ENCODE measurements around the gene SPPL2B.

Gene SPPL2B

DNA sequence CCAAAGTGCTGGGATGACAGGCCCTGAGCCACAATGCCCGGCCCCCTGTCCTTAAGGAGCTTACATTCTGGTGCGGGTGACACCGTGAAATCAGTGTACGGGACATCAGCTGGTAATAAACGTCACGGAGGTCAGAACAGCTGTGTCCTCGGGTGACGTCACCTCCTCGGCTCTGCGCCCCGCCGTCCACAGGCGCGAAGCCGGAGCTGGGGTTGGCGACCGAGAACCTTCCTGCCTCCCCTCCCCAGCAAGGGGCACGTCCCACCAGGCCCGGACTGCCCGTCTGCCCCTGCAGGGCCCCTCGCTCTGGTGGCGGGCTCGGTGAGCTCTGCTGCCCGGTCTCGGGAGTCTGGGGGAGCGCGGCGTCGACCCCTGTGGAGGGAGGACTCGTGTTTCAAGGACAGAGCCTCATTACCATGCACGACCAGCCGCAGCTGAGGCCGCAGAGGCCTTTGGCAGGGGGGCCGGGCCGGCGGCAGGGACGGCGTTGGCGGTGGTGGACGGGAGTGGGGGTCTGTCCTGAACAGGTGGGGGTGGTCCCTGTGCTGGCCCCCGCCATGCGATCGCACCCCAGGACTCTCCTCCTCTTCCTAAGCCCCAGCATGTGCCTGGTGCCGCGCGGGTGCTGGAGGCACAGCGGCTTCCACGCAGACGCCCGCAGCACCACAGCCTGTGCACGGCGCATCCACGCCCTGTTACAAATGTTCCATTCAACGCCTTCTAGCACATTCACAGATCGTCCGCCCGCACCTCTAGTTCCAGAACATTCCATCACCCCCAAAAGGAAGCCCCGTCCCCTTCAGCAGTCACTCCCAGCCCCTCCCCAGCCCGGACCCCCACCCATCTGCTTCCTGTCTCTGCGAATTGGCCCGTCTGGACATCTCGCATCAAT lies 25.9 kb upstream of the SPPL2B start:
- no peak for DNase-seq

DNA sequence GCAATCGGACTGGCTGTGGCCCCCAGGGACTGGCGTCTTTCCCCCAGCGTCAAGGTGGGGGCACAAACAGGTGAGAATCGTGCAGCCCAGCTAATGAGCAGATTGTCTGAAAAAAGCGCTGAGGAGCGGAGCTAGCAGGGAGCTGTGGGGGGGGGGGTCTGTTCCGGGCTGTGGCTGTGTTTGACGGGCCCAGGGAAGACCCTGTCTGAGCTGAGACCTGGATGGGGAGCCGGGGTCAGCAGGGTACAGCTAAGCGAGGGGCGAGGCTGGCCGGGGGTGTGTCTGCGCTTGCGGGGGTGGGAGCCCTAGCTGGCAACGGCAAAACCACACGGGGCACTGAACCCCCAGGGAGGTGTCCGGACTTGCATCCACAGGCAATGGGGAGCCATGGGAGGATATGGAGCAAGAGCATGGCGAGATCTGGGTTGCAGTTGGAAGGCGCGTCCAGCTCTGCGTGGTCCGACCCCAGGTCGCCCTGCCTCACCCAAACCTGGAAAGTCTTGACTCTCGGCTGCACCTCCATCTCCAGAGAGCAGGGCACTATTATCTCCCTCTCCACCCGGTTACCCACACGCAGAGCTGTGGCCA lies 25.2 kb upstream of the SPPL2B start:
- DNase-seq: no peak

DNA sequence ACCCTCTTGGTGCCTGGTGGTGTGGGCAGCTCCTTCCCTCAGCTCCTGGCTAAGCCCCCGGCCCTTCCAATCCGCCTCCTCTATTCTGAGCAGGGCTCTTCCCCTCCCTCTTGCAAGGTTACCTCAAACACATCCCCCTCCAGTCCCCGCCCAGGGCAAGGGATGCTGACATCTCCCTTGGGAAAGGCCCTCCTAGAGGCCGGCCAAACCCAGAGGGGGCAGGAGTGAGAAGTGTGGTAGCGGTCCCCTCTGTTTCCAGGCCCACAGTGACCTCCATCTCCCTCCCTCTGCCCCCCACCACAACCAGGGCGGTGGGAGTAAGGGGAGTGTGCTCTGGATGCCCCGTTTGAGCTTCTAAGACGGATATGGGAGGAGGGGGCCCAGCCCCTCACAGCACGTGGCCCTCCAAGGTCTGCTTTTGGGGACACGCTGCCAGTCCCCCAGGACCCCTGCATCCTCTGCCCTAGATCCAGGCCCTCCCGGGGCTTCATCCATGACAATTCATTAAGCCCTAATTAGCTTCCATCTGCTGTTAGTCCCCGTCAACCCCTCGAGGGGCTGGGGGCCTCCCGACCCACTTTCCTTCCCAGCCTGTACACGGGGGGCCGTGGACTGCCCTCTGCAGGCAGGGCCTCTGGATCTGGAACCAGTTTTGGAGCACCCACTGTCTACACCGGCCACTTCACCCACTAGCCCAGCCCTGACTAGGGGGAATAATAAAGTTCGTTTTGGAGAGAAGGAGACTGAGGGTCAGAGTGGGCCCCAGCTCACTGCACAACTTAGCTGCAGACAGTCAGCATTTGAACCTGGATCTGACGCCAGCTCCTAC lies 22.8 kb upstream of the SPPL2B start:
- no peak for DNase-seq

DNA sequence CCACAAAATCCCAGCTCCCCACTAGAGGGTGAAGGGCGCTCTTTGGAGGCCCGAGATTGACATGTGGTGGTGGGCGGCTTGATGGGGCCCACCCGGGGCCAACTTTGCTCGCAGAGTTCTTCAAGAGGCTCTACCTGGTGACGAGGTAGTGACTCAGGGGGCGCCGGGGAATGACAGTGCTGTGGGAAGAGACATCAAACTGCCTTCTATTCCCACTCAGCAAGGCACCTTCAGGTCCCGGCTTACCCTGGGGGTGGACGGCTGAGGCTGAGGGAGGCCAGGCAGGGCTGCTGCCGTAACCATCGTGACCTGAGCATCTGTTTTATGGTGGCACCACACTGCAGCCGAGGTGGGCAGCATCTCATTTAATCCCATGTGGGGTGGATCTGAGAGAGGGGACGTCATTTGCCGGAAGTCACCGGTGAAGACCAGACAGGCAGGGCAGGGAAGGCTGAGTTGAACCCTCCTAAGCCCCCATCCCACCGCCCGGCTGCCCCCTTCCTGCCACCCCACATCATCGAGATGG lies 22.1 kb upstream of the SPPL2B start:
- DNase-seq: no peak

DNA sequence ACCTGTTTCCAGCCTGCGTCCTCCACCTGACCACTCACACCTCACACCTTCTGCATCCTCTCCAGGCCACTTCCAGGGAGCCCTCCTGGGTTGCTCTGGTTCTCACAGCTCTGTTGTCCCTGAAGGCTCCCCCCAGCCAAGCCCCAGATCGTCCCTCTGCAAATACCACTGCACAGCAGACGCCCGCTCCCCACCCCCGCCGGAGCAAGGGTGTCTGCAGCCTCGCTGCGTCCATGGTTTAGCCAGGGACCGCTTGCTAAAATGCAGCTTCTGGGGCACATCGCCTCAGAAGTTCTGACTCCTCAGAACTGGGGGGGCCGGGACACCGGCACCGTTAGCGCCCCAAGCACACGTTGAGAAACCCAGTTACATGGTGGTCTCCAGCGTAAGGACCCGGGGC lies 21.5 kb upstream of the SPPL2B start:
- DNase-seq: no peak

DNA sequence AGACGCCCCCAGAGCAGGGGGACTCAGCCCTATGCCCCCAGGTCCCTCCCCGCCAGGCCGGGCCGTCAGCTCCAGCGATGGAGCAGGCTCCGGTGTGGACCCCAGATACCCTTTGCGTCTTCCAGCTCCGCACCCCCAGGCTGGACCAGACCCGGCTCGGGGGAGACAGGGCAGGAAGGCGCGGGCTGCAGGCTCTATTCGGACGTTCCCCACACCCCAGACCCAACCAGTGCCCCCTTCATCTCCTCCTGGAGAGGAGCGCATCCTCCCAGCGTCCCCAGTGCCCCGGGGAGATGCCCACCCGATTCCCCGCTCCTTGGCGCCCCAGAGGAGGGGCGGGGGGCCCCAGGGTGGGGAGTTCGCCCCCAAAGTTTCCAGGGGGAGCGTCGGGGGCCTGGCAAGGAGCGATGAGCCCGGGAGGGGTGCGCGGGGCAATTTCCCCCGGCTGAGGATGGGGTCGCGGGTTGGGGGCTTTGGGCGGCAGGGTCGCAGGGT lies 20.9 kb upstream of the SPPL2B start:
- DNase-seq: no peak

DNA sequence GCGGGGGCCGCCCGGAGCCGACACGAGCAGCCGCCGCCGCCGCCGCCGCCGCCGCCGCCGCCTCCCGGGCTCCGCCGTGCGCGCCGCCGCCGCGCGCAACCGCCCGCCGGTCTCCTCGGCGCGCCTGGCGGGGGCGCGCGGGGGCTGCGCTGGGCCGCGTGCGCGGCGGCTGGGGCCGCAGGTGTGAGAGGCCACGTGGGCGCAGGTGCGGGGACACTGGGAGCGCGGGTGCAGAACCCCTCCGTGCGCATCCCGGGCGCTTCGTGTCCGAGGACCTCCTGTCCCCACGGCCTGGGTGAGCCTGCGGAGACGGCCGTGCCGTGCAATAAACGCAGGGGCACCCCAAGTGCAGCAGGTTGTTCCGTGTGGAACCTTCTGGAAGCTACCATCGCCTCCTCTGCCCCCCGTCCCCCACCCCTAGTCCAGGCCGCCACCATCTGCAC lies 20.3 kb upstream of the SPPL2B start, which contains the start of gene LINGO3:
Gene LINGO3, minus strand, starts transcription at position 41 of the 443 bp plus-strand sequence. CDS start 16,378 bp downstream, outside the sequence.
- no peak for DNase-seq

DNA sequence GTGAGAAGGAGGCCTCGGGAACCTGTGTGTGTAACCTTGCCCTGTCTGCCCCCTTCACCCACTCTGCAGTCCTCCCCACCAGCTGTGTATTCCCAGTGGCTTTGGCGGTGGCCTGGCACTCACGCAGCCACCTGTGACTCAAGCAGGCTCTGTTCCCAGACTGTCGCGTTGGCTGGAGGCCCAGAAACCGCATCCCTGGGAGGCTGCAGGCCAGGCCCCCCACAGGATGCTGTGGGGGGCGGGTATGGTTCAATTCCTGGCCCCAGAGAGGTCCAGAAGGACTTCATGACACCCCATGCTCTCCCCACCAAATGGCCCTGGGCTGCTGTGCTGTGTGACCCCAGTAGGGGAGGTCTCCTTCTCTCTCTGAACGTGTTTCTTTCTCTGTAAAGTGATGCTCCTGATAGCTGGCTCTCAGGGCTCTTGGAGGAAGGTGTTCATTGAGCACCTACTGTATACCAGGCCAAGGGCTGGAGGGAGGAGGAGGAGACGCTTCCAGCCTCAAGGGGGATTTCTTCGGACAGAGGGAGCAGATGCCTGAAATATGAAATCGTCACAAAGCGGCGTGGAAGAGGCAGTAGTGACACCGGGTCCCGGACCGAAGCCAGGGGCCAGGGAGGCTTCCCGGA lies 18.6 kb upstream of the SPPL2B start:
- DNase-seq: peak; percentile 31

DNA sequence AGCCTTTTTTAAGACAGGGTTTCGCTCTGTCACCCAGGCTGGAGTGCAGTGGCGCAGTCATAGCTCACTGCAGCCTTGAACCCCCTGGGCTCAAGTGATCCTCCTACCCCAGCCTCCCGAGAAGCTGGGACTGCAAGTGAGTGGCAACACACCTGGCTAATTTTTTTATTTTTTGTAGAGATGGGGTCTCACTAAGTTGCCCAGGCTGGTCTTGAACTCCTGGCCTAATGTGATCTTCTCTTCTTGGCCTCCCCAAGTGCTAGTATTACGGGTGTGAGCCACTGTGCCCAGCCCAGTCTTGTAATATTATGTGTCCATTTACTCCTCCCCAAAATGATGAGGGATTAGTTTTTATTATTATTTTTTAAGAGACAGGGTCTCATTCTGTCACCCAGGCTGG lies 17.4 kb upstream of the SPPL2B start:
- no peak for DNase-seq

DNA sequence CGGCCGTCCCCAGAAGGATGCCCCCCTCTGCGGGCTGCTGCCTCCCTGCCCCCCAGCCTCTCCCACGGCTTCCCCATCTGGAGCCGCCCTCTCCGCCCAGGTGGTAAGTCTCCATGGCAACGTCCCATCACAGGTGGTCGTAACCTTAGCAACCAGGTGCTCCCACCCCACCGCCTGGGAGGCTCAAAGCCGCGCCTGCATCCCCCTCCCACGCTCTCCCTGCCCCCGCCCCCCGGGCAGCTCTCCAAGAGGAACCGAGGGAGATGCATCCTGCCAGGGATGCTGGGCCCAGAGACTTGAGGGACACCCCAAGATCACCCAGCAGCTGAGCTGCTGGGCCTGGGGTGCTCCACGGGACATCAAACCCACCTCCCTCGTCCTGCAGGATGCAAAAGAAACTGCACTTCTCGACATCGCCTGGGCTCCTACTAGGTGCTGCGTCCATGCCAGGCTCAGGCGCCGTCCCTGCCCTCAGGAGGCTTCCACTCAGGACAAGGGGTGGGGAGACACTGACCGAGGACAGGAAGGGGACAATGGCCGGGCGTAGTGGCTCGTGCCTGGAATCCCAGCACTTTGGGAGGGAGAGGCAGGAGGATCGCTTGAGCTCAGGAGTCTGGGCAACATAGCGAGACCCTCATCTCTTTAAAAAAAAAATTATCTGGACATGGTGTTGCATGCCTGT lies 15.5 kb upstream of the SPPL2B start:
- DNase-seq: no peak

DNA sequence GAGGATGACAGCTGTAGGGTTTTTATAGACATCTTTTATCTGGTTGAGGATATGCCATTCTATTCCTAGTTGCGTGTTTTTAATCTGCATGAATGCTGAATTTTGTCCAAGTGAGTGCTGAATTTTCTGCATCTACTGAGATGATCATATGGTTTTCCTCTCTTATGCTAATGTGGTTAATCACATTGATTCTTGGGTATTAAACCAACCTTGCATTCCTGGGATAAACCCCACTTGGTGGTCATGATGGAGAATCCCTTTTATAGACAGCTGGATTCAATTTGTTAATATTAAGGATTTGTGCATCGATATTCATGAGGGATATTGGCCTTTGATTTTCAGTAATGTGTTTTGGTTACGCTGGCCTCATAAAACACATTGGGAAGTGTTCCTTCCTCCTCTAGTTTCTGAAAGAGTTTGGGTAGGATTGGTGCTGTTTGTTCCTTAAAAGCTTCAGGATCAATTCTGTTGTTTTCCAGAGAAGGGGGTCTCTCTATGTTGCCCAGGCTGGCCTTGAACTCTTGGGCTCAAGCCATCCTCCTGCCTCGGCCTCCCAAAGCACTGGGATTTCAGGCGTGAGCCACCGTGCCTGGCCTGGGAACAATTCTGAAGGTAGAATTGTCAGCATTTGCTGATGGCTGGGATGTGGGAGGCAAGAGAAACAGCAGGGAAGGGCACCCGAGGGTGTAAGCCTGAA lies 13.2 kb upstream of the SPPL2B start:
- DNase-seq: no peak

DNA sequence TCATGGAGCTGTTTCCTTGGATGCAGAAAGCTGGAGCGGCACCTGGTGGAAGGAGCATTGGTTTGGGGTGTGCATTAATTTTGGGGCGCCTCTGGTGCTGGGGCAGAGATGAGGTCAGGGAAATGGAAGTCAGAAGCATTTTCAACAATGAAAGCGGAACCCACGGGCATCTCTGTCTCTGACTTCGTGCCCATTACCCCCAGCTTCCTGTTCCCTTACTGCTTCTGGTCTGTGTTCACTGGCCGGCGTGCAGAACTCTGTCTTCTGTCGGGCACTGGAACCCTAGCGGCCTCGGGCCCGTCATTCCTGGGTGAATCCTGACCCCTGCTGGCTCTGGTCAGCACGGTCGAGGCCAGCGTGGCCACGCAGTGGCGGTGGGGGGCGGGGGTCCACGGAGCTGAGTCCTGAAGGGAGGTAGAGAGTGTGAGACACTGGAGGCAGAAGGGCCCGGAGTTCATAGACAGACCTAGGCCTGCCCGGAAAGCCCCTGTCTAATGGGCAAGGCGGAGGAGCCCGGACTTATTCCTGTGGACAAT lies 12.6 kb upstream of the SPPL2B start:
- no peak for DNase-seq

DNA sequence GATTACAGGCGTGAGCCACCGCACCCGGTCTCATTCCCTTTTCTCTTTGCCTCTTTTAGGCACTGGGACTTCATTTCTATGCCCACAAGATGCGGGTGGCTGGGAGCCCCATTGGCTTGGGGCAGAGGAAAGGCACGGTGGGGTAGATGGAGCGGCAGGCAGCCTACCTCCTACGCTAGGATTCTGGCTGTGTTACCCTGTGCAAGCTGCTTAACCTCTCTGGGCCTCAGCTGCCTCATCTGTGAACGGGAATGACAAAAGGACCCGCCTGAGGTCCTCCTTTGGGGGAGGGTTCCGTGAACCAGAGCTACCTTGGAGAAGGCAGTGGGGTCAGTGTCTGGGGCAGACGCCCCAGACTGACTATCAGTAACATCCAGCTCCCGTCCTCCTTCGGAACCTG lies 11.2 kb upstream of the SPPL2B start:
- DNase-seq: no peak

DNA sequence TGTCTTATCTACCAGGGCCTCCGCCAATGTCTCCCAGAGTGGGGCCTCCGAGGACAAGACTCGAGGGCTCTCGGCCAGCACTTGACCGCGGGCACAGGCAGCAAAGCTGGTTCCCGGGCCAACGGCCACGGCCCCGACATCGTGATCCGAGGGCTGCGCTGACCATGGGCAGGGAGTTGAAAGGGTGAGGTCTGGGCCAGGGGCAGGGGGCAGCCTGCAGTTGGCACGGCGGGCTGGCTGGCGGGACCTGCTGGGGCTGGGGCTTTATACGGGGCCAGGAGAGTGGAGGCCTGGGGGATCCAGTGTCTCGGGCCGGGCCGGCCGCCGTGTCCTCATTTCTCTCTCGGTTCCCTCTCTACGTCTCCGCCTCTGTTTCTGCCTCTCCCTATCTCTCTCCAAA lies 10.7 kb upstream of the SPPL2B start:
- DNase-seq: no peak

DNA sequence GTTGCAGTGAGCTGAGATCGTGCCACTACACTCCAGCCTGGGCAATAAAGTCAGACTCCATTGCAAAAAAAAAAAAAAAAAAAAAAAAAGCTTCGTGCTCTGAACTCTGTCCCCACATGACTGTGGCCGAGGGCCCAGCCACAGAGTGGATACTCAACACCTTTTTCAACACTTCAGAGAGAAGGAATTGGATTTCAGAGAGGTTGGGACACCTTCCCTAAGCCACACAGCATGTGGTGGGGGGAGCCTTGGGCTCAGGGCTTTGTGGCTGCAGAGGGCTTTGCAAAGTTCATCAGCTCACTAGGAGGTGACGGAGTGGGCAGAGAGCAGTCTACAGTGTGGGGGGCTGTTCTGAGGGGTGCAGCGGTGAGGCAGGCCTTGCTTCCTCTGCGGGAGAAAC lies 9.6 kb upstream of the SPPL2B start:
- DNase-seq: no peak

DNA sequence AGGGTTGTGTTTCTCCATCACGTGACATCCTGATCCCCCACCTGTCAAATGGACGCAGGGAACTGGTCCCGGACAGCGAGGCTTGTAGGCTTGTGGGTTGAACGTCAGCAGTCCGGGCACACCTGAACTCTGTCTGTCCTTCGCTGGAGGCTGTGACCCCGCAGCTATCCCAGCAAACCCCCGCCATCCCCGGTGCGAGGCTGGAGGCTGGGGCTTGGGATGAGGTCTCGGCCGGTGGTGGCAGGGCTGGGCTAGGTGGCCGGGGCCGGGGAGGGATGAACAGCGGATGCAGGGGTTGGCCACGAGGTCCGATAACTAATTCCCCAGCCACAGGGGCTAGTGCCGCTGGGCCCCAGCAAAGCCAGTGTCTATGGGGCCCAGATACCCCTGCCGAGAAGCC lies 8.9 kb upstream of the SPPL2B start:
- DNase-seq: no peak

DNA sequence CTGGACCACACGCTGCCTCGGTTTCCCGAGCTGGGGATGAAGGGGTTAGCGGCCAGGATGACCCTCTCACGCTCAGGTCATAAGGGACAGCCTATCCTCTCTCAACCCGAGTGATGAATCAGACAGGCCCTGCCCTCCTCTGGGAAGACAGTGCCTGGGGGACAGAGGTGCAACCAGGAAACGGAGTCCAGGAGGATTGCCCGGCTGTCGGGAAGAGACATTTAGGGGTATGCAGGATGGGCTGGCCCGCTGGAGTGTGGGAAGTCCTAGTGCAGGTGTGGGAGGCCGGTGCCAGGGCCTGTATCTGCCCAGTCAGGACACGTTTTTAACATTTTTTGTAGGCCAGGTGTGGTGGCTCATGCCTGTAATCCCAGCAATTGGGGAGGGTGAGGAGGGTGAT lies 8.4 kb upstream of the SPPL2B start:
- no peak for DNase-seq

DNA sequence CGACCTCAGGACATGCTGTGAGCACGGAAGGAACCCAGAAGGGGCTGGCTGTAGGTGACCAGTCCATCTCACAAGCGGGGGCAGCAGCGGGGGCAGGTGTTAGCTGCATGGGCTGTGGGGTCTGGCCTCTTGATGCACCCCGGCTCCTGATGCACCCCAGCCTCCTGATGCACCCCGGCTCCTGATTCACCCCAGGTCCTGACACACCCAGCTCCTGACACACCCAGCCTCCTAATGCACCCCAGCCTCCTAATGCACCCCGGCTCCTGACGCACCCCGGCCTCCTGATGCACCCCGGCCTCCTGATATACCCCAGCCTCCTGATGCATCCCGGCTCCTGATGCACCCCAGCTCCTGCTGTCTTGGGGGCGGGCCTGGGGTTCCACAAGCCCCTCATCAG lies 7.5 kb upstream of the SPPL2B start:
- no peak for DNase-seq

DNA sequence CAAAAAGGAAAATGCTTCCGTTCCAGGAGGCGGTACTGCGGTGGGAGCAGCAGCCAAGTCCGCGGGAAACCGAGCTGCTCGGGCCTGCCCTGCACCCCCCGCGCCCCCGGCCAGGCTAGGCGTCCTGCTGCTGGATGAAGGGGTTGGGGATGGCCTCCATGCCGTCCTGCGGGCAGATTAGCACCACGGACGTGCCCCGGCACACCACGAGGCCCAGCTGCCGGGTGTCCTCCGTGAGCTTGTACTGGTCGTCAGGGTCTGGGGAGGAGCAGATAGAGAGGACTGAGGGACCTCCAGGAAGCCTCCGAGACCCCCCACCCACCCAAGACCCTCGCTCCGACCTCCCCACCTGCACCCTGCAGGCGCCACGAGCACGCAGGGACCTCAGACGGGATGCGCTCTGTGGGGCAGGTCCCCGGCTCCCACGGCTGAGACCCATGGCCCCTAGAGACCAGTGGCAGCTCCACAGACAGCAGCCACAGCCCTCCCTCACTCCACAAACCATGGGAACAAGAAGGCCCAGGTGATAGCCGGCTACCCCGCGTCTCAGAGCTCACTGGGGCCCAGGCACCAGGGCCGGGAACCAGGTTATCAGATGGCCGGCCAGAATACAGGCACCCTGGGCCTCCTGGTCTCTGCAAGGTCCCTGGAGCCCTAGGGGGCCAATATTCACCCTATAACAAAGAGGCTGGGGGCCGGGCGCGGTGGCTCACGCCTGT lies 6.8 kb upstream of the SPPL2B start:
- no peak for DNase-seq

DNA sequence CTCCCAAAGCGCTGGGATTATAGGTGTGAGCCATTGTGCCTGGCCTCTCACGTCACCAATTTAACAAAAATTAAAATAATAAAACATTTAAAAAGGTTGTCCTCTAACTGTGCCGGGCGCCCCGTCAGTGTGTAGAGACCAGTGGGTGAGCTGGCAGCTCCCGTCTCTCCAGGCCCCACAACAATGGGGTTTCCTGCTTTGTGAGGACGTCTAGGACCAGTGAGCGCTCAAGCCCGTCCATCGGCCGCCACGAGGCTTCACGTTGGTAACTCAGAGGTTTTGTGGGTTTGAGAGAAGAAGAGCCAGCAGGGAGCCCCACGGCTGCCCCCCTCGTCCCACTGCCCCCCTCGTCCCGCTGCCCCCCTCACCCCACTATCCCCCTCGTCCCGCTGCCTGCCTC lies 4.8 kb upstream of the SPPL2B start:
- no peak for DNase-seq

All from T1000 (cell line).